SK-N-DZ (cell line): ENCODE measurements around the gene PBX2.
A peak's percentile ranks its signal among the peaks of the same experiment; 100 is the strongest.

ENCODE experiments used
- DNase-seq: peaks from one replicate; pipeline ENCODE4 v3.0.0-alpha.2; 2015; ENCODE audit warnings: low spot score

PBX2 gene

GRCh38 chr6:32174416-32174815 lies 15.6 kb downstream of the PBX2 start:
- DNase-seq: no peak

- DNase-seq: no peak
These were observed 16.8 kb downstream of the PBX2 start for GRCh38 chr6:32173051-32173727.

- DNase-seq: no peak
These were observed 18.8 kb downstream of the PBX2 start for GRCh38 chr6:32171234-32171633.

GRCh38 chr6:32170294-32170693 lies 19.7 kb downstream of the PBX2 start:
- DNase-seq: no peak

- DNase-seq: no peak
These were observed 21.0 kb downstream of the PBX2 start for GRCh38 chr6:32168807-32169591.

- no peak for DNase-seq
These were observed 21.7 kb downstream of the PBX2 start for GRCh38 chr6:32168350-32168749.

GRCh38 chr6:32167761-32168262 lies 22.2 kb downstream of the PBX2 start:
- no peak for DNase-seq

- no peak for DNase-seq
These were observed 22.7 kb downstream of the PBX2 start for GRCh38 chr6:32167154-32167760.

- no peak for DNase-seq
These were observed 23.5 kb downstream of the PBX2 start for GRCh38 chr6:32166411-32167061.

GRCh38 chr6:32164295-32164694 lies 25.7 kb downstream of the PBX2 start, which contains the start of gene EGFL8:
Gene EGFL8 (plus strand): TSS chr6:32164595. CDS start chr6:32166166, 1,571 bp downstream.
- no peak for DNase-seq

- DNase-seq: no peak
These were observed 26.3 kb downstream of the PBX2 start for GRCh38 chr6:32163559-32164258.

- DNase-seq: no peak
These were observed 31.9 kb downstream of the PBX2 start for GRCh38 chr6:32158052-32158451.

- DNase-seq: no peak
These were observed 33.1 kb downstream of the PBX2 start for GRCh38 chr6:32156891-32157290.

GRCh38 chr6:32154514-32155161 lies 35.4 kb downstream of the PBX2 start:
- peak; percentile 79 for DNase-seq

- peak; percentile 91 for DNase-seq
These were observed 36.2 kb downstream of the PBX2 start, which contains the start of gene PPT2 for GRCh38 chr6:32153564-32154513. Gene PPT2 (plus strand): TSS chr6:32154141. CDS start chr6:32154595, 454 bp downstream.

GRCh38 chr6:32152769-32153563 lies 37.0 kb downstream of the PBX2 start:
- DNase-seq: peak; percentile 68

GRCh38 chr6:32151863-32152768 lies 37.9 kb downstream of the PBX2 start, which contains the start of gene PRRT1:
Gene PRRT1 (minus strand): TSS chr6:32151939. CDS start chr6:32151827, 112 bp downstream.
- peak; percentile 33 for DNase-seq
